Prostate gland (tissue), 2 donors: ENCODE data around the gene DOCK3. TPM values are rescaled to one million over a fixed set of nuclear protein-coding genes. Genes with fewer than 3 reads are reported as not detected.
"Not testable (repeated sequence)": the region's sequence is repeated elsewhere in the genome, so short reads cannot be mapped to it uniquely, and the experiment has no call there.

Experiments
- DNase-seq: peaks from one replicate; pipeline ENCODE4 v3.0.0-alpha.2; 2019; ENCODE audit warnings: low spot score
- H3K27ac ChIP-seq, 2 donors: fragments of 200-600 bp; sonication (generic); 2 replicates each; pipeline ENCODE4 v1.5.1; 2017 to 2019
- H3K27me3 ChIP-seq: fragments of 200-600 bp; sonication (generic); replicated peaks from 2 replicates; pipeline ENCODE4 v1.5.1; 2019; ENCODE audit not compliant: insufficient read depth
- H3K36me3 ChIP-seq, 2 donors: fragments of 200-600 bp; sonication (generic); 1 replicate in 1 of 2; 2 replicates in 1 of 2; pipeline versions ENCODE4 v1.5.1 to v1.8.1; 2017 to 2019
- H3K4me1 ChIP-seq: fragments of 200-600 bp; sonication (generic); replicated peaks from 2 replicates; pipeline ENCODE4 v1.5.1; 2019
- H3K4me3 ChIP-seq, 2 donors: fragments of 200-600 bp; sonication (generic); 2 replicates each; pipeline ENCODE4 v1.5.1; 2017 to 2019
- H3K9me3 ChIP-seq: fragments of 200-600 bp; sonication (generic); 2 replicates; pipeline ENCODE4 v1.5.1; 2017
- POLR2A ChIP-seq: fragments of 450-650 bp; IDR thresholded peaks from one replicate; pipeline ENCODE4 v1.6.1; 2016; ENCODE audit warnings: antibody characterized with exemption, mild to moderate bottlenecking
- POLR2AphosphoS5 ChIP-seq: sonication (generic); formaldehyde crosslinking; IDR thresholded peaks from one replicate; pipeline ENCODE4 v1.6.1; 2017; ENCODE audit warnings: antibody characterized with exemption
- WGBS: methylation state at CpG from one replicate; pipeline ENCODE4 v1.1.5; 2018; 5-methylcytosine and 5-hydroxymethylcytosine counted together
- intact Hi-C: fragments of 100-400 bp; cut with DNase I; formaldehyde crosslinking; loops from one replicate; pipeline ENCODE4 v1.14.2; 2022
- total RNA-seq, 2 donors: library from RNA; depleted of rRNA; stranded (reverse); fragments of >200 nt; gene quantifications; one replicate each; pipeline ENCODE4 v1.1.0, GENCODE V29; 2016
- TF ChIP-seq, protein P1 (sequence below), 4 experiments: fragments of 200-600 bp in 2 of 4; fragments of 450-650 bp in 2 of 4; sonication (generic) in 2 of 4; IDR thresholded peaks; 1 replicate in 3 of 4; 2 replicates in 1 of 4; pipeline ENCODE4 v1.5.1; 2016 to 2019; ENCODE audit warnings: antibody characterized with exemption in 4 of 4, mild to moderate bottlenecking in 2 of 4, moderate library complexity in 2 of 4

The DOCK3 gene
- total RNA-seq, 2 donors from 2014 or later, result 0.36 to 6.3 TPM

DNA sequence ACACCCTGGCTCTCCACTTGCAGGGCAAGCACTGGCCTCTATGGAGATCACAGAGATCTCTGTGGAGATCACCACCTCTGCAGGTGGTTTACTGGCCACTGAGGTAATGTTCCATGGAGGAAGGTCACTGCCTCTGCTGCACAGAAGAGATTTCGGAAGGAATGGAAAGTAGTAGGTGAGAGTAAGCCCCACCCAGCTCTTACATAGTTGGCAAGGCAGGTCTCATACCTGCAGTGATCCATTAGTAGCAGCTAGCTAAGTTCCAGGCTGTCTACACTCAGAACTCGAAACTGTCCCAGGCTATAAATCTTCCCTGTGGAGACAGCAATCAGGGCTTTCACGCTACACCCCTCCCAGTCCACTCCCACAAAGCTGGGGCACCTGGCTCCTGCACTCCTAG is 516.1 kb downstream of the DOCK3 start:
- intact Hi-C loops, result no loop called here
- TF ChIP-seq POLR2A (no peak), POLR2AphosphoS5 (no peak)
- TF ChIP-seq, protein P1, sequence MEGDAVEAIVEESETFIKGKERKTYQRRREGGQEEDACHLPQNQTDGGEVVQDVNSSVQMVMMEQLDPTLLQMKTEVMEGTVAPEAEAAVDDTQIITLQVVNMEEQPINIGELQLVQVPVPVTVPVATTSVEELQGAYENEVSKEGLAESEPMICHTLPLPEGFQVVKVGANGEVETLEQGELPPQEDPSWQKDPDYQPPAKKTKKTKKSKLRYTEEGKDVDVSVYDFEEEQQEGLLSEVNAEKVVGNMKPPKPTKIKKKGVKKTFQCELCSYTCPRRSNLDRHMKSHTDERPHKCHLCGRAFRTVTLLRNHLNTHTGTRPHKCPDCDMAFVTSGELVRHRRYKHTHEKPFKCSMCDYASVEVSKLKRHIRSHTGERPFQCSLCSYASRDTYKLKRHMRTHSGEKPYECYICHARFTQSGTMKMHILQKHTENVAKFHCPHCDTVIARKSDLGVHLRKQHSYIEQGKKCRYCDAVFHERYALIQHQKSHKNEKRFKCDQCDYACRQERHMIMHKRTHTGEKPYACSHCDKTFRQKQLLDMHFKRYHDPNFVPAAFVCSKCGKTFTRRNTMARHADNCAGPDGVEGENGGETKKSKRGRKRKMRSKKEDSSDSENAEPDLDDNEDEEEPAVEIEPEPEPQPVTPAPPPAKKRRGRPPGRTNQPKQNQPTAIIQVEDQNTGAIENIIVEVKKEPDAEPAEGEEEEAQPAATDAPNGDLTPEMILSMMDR (IDR thresholded peaks at IDR 0.05), result no peak
- no peaks in the 10 kb centered on the region for H3K4me1 ChIP-seq
- H3K36me3 ChIP-seq, result no peaks in the 10 kb centered on the region
- no peaks in the 10 kb centered on the region for H3K27me3 ChIP-seq
- H3K9me3 ChIP-seq, result no peaks in the 10 kb centered on the region
- 41% methylated on average over 3 of the region's 3 CpGs for WGBS
- H3K4me3 ChIP-seq, result no peak overlapping the region
- no peak for DNase-seq
- peak overlapping the region in 1 of 2 donors; percentile 41 for H3K27ac ChIP-seq

- intact Hi-C loops, result no loop called here
- TF ChIP-seq POLR2AphosphoS5 (peak; percentile 45), POLR2A (no peak)
- TF ChIP-seq, protein P1 (IDR thresholded peaks at IDR 0.05), result no peak
- no peaks in the 10 kb centered on the region for H3K36me3 ChIP-seq
- H3K4me3 ChIP-seq, result no peak overlapping the region
- H3K4me1 ChIP-seq, result no peaks in the 10 kb centered on the region
- H3K9me3 ChIP-seq, result no peaks in the 10 kb centered on the region
- DNase-seq, result no peak
- H3K27ac ChIP-seq, result peak overlapping the region in 1 of 2 donors; percentile 41
- no peaks in the 10 kb centered on the region for H3K27me3 ChIP-seq
Observed at GRCh38 chr3:51191768-51192167, 517.0 kb downstream of the DOCK3 start.

GRCh38 chr3:51198477-51198876 is 523.8 kb downstream of the DOCK3 start:
- Histone ChIP-seq H3K27me3 (no peaks in the 10 kb centered on the region), H3K9me3 (no peaks in the 10 kb centered on the region), H3K4me1 (no peaks in the 10 kb centered on the region), H3K27ac (no peak overlapping the region), H3K4me3 (no peak overlapping the region), H3K36me3 (no peaks in the 10 kb centered on the region)
- TF ChIP-seq, protein P1 (IDR thresholded peaks at IDR 0.05), result no peak
- TF ChIP-seq POLR2AphosphoS5 (no peak), POLR2A (no peak)
- no peak for DNase-seq
- intact Hi-C loops, result no loop called here
- 97% methylated on average over 3 of the region's 3 CpGs for WGBS

- H3K9me3 ChIP-seq, H3K27ac ChIP-seq, H3K4me1 ChIP-seq, DNase-seq, H3K27me3 ChIP-seq, H3K4me3 ChIP-seq, H3K36me3 ChIP-seq, intact Hi-C loops: not testable (repeated sequence)
- 84% methylated on average over 12 of the region's 13 CpGs for WGBS
Observed at GRCh38 chr3:51199296-51199695, 524.6 kb downstream of the DOCK3 start.

GRCh38 chr3:51216291-51216690 is 541.6 kb downstream of the DOCK3 start:
- no peak for DNase-seq
- no peaks in the 10 kb centered on the region for H3K27me3 ChIP-seq
- H3K4me1 ChIP-seq, result no peaks in the 10 kb centered on the region
- no peak overlapping the region for H3K4me3 ChIP-seq
- no peaks in the 10 kb centered on the region for H3K36me3 ChIP-seq
- TF ChIP-seq POLR2AphosphoS5, result no peak
- TF ChIP-seq, protein P1 (IDR thresholded peaks at IDR 0.05), result no peak
- TF ChIP-seq POLR2A, result no peak
- intact Hi-C loops, result no loop called here
- H3K27ac ChIP-seq, result no peak overlapping the region
- H3K9me3 ChIP-seq, result no peaks in the 10 kb centered on the region
- WGBS, result 79% methylated on average over 2 of the region's 2 CpGs
